Measurements from ENCODE around the gene TRPV3. TPM values are rescaled to one million over a fixed set of nuclear protein-coding genes. Genes with fewer than 3 reads are reported as not detected.

TRPV3 gene
- total RNA-seq, 1 experiment from 2014 or later: 0.13 TPM

DNA sequence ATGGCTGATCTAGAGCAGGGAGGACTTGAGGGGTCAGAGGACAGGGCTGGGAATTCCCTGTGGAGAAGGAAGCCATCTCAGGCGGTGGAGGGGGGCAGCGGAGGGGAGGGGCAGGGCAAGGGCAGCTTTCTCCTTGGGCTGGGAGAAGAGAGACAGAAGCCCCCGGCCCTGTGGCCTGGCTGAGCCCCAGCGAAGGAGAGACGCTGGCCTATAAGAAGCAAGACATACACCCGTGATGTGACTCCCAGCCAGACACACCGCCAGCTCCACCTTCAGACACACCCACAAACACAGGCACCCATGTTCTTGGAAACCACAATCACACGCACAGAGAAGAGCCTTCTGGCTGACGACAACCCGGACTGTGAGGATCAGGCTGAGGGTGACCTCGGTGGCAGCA, 10.0 kb downstream of the TRPV3 start:
- BruUV-seq (replicated peaks): no TSS peak
- TF ChIP-seq, protein P1, sequence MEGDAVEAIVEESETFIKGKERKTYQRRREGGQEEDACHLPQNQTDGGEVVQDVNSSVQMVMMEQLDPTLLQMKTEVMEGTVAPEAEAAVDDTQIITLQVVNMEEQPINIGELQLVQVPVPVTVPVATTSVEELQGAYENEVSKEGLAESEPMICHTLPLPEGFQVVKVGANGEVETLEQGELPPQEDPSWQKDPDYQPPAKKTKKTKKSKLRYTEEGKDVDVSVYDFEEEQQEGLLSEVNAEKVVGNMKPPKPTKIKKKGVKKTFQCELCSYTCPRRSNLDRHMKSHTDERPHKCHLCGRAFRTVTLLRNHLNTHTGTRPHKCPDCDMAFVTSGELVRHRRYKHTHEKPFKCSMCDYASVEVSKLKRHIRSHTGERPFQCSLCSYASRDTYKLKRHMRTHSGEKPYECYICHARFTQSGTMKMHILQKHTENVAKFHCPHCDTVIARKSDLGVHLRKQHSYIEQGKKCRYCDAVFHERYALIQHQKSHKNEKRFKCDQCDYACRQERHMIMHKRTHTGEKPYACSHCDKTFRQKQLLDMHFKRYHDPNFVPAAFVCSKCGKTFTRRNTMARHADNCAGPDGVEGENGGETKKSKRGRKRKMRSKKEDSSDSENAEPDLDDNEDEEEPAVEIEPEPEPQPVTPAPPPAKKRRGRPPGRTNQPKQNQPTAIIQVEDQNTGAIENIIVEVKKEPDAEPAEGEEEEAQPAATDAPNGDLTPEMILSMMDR (conservative IDR thresholded peaks at IDR 0.05; ENCODE audit: low read depth, low read length): no peak
- TF ChIP-seq EZH2 (IDR thresholded peaks at IDR 0.05; ENCODE audit: borderline replicate concordance, low read depth, low read length, poor library complexity, severe bottlenecking): no peak
- no peaks in the 10 kb centered on the region for H3K9me3 ChIP-seq (ENCODE audit: low read depth, low read length, poor library complexity, severe bottlenecking)
- CTCF ChIA-PET: no interaction called here
- H3K4me3 ChIP-seq (ENCODE audit: low read depth, low read length, poor library complexity, severe bottlenecking): no peak overlapping the region
- peaks cover 11% of the 10 kb centered on the region for H3K27me3 ChIP-seq (replicated peaks; ENCODE audit: insufficient read depth, low read depth, low read length, poor library complexity)
- H3K4me1 ChIP-seq (ENCODE audit: insufficient read depth, low read length, poor library complexity, severe bottlenecking): no peaks in the 10 kb centered on the region
- no peak for DNase-seq (ENCODE audit: low spot score)
- no peak overlapping the region for H3K27ac ChIP-seq (ENCODE audit: low read depth, low read length, poor library complexity, severe bottlenecking)
- POLR2A ChIA-PET (ENCODE audit: low non-redundant PET): no interaction called here
- intact Hi-C loops (cut with micrococcal nuclease; ENCODE audit: unreplicated experiment): no loop called here
- H3K36me3 ChIP-seq (ENCODE audit: insufficient read depth, low read length, poor library complexity, severe bottlenecking): no peaks in the 10 kb centered on the region

DNA sequence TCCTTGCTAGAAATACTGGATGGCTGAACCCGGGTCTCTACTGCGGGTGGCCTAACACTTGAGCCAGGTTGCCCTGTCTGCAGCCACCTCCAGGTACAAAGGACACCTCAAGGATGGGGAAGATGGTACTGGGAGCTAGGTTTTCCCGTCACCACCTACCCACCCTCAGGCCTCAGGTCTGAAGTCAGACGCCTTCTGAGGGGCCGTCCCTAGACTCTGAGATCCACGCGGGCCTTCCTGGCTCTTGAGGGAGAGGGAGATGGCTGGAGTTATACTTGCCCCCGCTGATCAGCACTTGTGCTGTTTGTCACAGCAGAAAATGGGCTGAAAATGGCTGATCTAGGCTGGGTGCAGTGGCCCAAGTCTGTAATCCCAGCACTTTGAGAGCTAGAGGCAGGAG, 10.6 kb downstream of the TRPV3 start:
- no peak overlapping the region for H3K27ac ChIP-seq (ENCODE audit: low read depth, low read length, poor library complexity, severe bottlenecking)
- ChIA-PET POLR2A (ENCODE audit: low non-redundant PET) (no interaction called here), CTCF (no interaction called here)
- TF ChIP-seq, protein P1 (conservative IDR thresholded peaks at IDR 0.05; ENCODE audit: low read depth, low read length): no peak
- TF ChIP-seq EZH2 (IDR thresholded peaks at IDR 0.05; ENCODE audit: borderline replicate concordance, low read depth, low read length, poor library complexity, severe bottlenecking): no peak
- H3K27me3 ChIP-seq (replicated peaks; ENCODE audit: insufficient read depth, low read depth, low read length, poor library complexity): peaks cover 11% of the 10 kb centered on the region
- H3K4me3 ChIP-seq (ENCODE audit: low read depth, low read length, poor library complexity, severe bottlenecking): no peak overlapping the region
- intact Hi-C loops (cut with micrococcal nuclease; ENCODE audit: unreplicated experiment): no loop called here
- no peak for DNase-seq (ENCODE audit: low spot score)
- no peaks in the 10 kb centered on the region for H3K4me1 ChIP-seq (ENCODE audit: insufficient read depth, low read length, poor library complexity, severe bottlenecking)
- H3K9me3 ChIP-seq (ENCODE audit: low read depth, low read length, poor library complexity, severe bottlenecking): no peaks in the 10 kb centered on the region
- no peaks in the 10 kb centered on the region for H3K36me3 ChIP-seq (ENCODE audit: insufficient read depth, low read length, poor library complexity, severe bottlenecking)
- BruUV-seq (replicated peaks): no TSS peak

DNA sequence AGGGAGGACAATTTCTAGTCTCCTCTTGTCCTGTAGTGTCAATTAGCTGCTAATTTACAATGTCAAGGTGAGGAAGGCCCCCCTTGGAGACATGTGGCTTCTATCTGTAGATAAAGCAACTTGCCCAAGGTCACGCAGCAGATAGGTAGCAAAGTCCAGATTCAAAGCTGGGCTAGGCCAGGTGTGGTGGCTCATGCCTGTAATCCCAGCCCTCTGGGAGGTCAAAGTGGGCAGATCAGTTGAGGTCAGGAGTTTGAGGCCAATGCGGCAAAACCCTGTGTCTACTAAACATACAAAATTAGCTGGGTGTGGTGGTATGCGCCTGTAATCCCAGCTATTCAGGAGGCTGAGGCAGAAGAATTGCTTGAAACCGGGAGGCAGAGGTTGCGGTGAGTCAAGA, 11.1 kb downstream of the TRPV3 start:
- no peaks in the 10 kb centered on the region for H3K9me3 ChIP-seq (ENCODE audit: low read depth, low read length, poor library complexity, severe bottlenecking)
- DNase-seq (ENCODE audit: low spot score): no peak
- H3K27me3 ChIP-seq (replicated peaks; ENCODE audit: insufficient read depth, low read depth, low read length, poor library complexity): peaks cover 11% of the 10 kb centered on the region
- no peak overlapping the region for H3K27ac ChIP-seq (ENCODE audit: low read depth, low read length, poor library complexity, severe bottlenecking)
- H3K4me1 ChIP-seq (ENCODE audit: insufficient read depth, low read length, poor library complexity, severe bottlenecking): no peaks in the 10 kb centered on the region
- intact Hi-C loops (cut with micrococcal nuclease; ENCODE audit: unreplicated experiment): no loop called here
- BruUV-seq (replicated peaks): no TSS peak
- TF ChIP-seq, protein P1 (conservative IDR thresholded peaks at IDR 0.05; ENCODE audit: low read depth, low read length): no peak
- POLR2A ChIA-PET (ENCODE audit: low non-redundant PET): no interaction called here
- CTCF ChIA-PET: no interaction called here
- H3K4me3 ChIP-seq (ENCODE audit: low read depth, low read length, poor library complexity, severe bottlenecking): no peak overlapping the region
- H3K36me3 ChIP-seq (ENCODE audit: insufficient read depth, low read length, poor library complexity, severe bottlenecking): no peaks in the 10 kb centered on the region
